Stimulated activated CD8-positive, alpha-beta memory T cell treated with anti-CD3 and anti-CD28 coated beads, Interleukin-7, amount 100 ng/mL, for 4 hours (primary cell): Measurements from ENCODE around the gene FLOT2.
"Not testable (repeated sequence)": the region's sequence is repeated elsewhere in the genome, so short reads cannot be mapped to it uniquely, and the experiment has no call there.

ENCODE experiments used
- DNase-seq, 2 donors: peaks; one replicate each; pipeline ENCODE4 v3.0.0-alpha.2; 2020; ENCODE audit warnings: low read depth in 2 of 2

Gene FLOT2

DNA sequence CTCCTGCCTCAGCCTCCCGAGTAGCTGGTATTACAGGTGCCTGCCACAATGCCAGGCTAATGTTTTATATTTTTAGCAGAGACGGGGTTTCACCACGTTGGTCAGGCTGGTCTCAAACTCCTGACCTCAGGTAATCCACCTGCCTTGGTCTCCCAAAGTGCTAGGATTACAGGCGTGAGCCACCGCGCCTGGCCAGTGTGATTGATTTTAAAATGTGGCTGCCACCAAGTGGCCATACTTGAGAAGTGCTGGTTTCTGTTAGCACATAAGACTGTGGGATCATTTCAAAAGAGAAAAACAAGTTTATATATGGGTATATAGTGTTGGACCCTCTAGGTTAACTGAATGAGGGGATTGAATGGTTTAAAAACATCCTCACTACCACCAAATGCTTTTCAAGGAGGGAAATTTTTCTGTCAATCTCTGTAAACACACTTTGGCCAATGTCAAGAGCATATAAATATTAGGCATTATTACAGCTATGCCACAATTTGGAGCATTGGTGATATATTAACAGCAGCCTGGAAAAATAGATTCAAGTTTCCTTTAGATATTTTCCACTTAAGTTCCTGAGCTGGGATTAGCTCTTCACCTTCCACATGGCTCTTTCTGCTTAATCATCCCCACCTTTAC is 18.9 kb upstream of the FLOT2 start:
- DNase-seq, result no peak

- DNase-seq, result no peak
Measured at GRCh38 chr17:28912938-28913333, 15.4 kb upstream of the FLOT2 start.

- no peak for DNase-seq
Measured at GRCh38 chr17:28912281-28912937, 14.9 kb upstream of the FLOT2 start.

DNA sequence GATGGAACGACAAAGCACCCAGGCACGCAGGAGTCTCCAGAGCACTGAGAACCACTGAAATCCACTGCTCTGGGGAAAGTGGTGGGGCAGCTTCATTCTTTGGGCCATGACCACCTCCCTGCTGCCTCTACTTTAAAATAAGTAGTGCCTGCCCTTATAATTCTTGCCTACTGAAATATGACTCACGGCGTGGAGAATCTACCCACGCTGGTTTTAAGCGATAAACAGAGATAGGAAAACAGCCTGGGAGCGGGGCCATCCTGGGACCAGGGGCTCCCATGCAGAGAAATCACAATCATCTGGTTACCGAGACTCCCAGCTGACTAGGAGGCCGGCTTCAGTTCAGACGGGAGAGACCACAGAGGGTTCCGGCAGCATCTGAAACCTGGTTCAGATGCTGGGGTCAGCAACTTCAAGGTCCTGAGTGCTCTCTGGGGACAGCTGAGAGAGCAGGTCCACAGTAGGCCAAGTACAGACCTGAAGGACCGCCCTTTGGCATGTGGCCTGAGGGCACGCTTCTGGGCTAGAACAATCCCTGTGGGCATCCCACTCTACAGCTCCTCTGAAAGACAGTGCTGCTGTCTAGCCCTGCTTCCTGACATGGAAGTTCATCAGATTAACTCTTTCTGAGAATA is 14.0 kb upstream of the FLOT2 start:
- DNase-seq, result no peak

GRCh38 chr17:28910534-28910933 is 13.0 kb upstream of the FLOT2 start:
- DNase-seq, result no peak

DNA sequence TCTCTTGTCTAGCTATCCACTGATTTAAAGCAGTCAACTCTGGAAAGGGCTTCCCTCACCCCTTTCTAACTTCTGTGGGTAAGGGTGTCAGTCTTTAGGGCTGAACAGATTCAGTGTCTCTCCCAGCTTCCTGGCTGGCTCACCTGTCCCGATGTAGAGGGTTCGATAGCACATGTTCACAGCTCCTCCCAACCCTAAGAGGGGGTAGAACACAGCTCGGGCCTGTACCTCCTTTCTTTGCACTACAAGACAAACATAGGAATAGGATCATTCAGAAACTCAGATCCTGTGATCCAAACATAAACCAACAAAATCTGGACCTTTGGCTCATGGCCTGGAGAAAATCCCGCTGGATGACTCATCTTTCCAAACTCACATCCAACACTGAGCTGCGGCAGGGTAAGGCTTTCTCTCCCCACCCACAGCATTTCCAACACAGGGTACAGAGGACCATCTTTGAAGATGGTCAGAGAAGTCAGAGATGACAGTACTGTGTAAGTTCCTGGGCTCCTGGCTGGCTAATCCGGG is 11.2 kb upstream of the FLOT2 start:
- DNase-seq, result no peak

GRCh38 chr17:28907709-28908475 is 10.4 kb upstream of the FLOT2 start:
- DNase-seq, result no peak

DNA sequence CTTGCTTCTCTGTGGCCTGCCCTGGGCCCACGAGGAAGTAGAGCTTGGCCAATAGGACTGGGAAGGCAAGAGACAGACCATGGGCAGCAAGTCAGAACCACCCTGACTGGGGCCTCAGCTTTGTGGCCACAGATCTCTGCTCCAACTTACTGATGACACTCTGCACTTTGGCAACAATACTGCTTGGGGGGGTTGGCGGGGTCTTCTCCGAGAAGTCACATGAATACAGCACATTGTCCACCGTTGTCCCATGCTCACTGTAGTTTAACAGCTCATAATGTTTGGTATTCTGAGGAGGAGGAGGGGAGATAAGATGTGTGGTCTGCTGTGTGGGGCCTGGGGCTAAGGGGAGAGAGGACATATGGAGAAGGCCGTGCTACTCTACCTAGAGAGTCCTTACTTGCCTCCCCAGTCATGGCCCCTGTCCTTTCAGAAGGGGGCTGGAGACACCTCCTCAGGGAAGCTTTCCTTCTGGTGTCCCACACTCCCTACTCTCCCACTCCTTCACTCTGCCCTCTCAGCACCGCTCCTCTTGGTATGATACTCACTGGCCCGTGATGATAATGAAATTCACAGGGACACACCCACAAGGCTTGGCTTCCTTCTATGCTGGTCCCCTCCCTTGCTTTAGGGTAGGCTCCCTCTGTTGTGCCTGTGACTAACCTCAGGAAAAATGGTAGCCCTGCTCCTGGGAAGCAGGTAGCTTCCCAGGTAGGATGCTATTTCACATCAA is 9.3 kb upstream of the FLOT2 start:
- DNase-seq, result no peak

DNA sequence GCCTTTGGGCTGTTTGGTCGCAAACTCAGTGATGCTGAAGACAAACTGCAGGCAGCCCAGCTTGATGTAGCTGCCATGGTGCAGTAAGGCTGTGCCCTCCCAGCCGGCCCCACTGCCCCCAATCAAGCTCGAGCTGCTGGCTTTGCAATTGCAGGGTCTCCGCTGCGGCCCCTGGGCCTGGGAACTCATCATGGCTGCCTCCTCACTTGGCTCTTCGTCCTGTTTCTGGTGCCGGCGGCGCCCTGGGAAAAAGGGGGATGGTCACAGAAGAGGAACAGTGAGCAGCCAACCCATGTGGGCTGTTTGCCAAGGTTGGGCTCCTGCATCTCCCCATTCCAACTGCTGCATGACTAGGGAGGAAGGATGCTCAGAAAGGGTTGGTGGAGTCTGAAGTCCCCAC is 8.7 kb upstream of the FLOT2 start:
- DNase-seq, result no peak

- DNase-seq, result no peak
Measured at GRCh38 chr17:28904800-28905199, 7.3 kb upstream of the FLOT2 start.

- not testable (repeated sequence) for DNase-seq
Measured at GRCh38 chr17:28903546-28903841, 6.0 kb upstream of the FLOT2 start.

DNA sequence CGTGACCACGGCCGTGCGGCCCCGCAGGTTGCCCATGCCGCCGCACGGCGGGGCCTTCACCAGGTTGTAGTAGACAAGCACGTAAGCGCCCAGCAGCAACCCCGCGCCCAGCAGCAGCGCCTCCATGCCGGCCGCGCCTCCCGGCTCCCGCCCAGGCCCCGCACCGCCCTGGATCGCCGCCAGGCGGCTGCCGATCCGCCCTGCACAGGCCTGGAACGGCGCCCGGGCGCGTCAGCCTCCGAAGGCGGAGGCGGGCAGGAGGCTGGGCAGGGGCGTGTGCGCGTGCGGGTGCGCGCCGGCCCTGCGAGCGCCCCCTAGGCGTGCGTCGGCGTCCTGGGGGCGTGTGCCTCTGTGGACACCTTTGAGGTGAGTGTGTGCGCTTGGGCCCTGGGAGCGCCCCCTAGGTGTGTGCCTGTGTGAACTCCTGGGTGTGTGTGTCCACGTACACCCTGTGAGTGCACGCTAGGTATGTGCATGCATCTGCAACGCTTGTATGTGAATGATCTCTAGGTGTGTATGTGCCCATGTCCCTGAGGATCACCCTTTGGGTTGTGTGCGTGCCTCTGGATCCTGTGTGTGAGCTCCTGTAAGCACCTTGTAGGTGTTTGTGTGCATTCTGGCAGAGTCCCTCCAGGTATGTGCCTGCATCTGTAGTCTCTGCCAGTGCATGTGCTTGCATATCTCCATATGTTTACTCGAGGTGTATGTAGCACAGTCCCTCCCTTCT is 5.4 kb upstream of the FLOT2 start, which contains the start of gene DHRS13:
TSS of gene DHRS13 (minus strand) at position 261 of the 727 bp plus-strand sequence. CDS start at position 126, 135 bp downstream.
- peak; percentile 79 to 90 for DNase-seq

DNA sequence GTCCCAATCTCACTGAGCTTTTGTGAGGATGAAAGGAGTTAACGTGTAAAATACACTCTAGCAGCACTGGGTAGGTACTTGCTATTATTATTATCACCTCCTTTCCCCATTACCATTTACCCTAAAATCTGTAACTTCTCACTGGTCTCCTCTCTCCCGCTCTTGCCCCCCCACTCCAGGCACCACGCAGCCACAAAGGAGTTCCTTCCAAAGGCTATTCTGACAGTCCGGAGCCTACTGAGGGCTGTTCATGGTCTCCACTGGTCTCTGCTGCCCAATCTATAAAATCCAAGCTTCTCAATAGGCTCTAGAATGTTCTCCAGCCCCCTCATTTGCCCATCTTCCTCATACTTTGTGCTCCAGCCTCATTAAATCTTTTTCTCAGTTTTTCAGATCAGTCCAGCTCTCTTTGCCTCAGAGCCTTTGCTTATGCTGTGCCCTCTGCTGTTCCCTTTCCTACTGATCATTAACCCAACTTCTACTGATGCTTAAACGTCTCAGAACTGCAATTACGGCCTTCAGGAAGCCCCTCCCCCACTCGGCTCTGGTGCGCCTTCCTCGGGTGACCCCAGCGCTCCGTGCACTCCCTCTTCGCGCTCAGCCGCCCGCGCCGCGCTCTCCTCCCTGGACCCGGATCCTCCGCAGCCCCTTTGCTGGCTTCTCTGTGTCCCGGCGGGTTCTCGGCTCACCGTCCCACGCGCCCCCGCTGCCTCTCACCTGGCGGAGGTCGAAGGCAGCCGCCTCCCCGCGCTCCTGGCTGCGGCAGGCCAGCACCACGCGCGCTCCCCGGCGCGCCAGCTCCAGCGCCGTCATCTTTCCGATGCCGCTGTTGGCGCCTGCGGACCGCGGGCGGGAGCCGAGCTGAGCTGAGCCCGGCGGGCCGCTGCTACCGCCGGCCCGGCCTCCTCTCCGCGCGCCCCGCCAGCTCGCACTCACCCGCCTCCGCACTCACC is 4.6 kb upstream of the FLOT2 start:
- peak in 1 of 2 donors; percentile 46 for DNase-seq

GRCh38 chr17:28900986-28901726 is 3.6 kb upstream of the FLOT2 start:
- DNase-seq, result no peak

- no peak for DNase-seq
Measured at GRCh38 chr17:28899212-28899815, 1.8 kb upstream of the FLOT2 start.

DNA sequence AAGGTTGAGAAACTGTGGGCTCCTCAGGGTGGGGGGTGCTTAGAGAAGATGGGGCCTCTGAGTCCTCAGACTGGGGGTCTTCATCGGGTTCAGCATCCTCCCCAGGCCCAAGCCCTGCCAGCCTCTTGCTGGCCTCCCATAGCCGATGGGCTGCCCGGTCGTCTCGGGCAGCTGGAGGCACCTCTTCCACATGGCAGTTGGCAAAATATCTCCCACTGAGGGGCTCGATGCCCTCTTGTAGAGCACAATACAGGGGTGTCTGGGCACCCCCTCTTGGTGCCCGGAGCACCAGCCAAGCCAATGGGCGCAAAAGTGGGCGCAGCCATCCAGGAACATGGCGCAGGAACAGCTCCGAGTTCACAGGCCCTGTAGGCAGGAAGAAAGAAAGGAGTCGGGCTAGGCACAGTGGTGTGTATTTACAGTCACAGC is 1.0 kb upstream of the FLOT2 start:
- no peak for DNase-seq

DNA sequence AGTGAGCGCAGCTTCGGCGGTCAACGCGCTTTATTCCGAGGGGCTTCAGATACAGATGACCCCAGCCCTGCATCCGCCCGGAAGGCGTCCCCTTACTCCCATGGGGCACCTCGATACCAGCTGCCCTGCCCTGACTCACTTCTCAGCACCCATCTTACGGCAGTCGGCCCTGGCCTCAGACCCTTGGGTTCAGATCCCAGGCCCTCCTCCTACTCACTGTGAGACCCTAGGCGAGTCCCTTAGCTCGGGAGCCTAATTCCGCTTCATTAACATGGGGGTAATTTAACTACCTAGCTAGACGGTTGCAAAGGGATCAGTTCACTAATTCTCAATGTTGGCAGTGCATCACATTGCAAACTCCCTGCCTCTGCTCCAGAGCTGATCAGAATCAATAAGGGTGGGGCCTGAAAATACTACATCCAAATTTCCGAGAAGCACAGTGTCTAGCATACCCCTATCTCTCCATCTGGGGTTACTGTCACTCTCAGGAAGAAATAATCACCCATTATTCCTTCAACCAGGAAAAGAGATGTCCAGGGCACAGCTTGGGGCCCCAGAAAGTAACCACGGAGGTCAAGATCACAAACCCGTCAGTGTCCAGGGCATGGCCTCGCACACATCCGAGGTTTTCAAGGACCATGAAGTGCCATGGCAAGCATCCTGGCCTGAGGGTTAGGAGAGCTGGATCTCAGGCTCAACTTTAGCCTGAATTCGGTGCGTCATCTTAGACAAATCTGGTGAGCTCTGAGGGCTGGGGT is 415 bp upstream of the FLOT2 start:
- no peak for DNase-seq

GRCh38 chr17:28896491-28896883 is 1.0 kb downstream of the FLOT2 start:
- DNase-seq, result no peak
